ENCODE data around the gene MAP7D1.

GRCh38 chr1:36211307-36211706 lies 55.3 kb downstream of the MAP7D1 start:
- TF ChIP-seq POLR2A (IDR thresholded peaks at IDR 0.05) (no peak), CTCF (IDR thresholded peaks at IDR 0.05) (no peak)
